GM19324 (cell line): Measurements from ENCODE around the gene CMTM1.
"Not testable (repeated sequence)": the region's sequence is repeated elsewhere in the genome, so short reads cannot be mapped to it uniquely, and the experiment has no call there.

Source experiments
- ATAC-seq: cut with Tn5 transposase; IDR thresholded peaks from one replicate; pipeline ENCODE4 v1.9.1; 2021; ENCODE audit warnings: mild to moderate bottlenecking, moderate library complexity; ENCODE audit not compliant: unreplicated experiment, low FRiP score

CMTM1 gene

DNA sequence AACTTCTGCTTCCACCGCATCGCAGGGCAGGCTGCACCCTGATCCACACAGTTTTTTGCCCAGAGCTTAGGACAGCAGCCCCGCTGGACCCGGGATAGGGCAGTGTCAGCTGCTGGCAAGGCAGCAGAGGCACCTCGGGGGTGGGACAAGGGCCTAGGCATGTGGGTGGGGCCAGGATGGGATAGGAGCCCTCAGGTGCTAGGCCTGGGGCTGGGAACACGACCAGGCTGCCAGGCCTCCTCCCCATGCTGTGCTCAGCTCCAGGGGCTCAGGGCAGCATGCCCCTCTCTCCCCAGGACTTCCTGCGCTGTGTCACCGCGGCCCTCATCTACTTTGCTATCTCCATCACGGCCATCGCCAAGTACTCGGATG lies 42.9 kb downstream of the CMTM1 start:
- ATAC-seq: no peak

DNA sequence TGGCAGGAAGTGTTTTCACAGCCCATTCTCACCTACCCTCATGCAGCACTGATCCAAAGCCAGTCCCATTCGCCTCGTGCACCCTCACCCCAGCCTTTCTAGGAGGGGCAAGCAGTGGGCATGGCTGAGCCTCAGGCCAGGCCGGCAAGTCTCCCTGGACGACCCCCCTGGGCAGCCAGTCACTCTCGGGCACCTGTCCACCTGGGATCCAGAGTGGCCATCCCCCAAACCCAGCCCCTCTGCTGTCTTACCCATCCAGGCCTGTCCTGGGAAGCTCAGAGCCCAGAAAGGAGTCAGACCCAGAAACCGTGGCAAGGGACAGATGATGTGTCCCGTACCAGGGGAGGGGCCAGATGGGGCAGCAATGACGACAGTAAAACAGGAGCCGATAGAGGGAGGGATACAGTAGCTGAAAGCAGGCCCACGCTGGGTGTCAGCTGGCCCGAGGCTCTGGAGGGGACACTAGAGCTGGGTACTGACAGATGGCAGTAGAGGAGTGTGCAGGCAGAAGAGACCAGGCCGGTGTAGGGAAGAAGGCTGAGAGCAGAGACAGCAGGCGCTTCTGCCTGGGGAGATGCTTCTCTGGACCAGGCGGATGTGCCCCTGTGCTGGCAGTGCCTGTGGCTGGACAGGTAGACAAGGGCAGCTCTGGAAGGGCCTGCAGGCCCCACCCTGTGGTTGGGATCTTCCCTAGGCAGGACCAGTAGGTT lies 44.0 kb downstream of the CMTM1 start:
- no peak for ATAC-seq

DNA sequence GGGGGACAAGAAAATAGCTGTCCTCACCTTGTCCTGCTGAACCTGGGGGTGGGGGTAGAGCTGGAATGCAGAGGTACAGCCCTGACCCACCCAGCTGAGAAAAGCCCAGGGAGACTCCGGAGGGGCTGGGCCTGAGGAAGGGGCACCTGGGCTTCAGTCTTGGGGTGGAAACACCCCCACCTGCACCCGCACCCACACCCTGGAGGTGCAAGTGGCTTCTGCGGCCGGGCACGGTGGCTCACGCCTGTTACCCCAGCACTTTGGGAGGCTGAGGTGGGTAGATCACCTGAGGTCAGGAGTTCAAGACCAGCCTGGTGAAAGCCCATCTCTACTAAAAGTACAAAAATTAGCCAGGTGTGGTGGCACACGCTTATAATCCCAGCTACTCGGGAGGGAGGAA lies 45.7 kb downstream of the CMTM1 start:
- ATAC-seq: not testable (repeated sequence)

DNA sequence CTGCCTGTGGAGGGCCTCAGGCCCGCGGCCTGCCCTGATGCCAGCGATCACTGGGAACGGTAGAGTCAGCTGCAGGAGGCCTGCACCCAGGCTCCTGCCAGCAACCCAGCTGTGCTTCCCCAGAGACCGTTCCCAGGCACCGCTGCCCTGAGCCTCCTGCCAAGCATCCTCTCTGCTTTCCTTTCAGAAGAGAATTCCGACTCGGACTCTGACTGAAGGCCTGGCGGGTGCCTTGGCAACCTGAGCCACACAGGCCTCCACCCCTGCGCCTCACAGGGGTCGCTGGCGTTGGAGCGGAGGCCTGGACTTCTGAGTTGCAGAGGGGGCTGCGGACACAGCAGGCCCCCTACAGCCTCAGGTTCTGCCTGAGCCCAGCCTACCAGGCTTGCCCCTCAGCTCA lies 46.2 kb downstream of the CMTM1 start:
- no peak for ATAC-seq

DNA sequence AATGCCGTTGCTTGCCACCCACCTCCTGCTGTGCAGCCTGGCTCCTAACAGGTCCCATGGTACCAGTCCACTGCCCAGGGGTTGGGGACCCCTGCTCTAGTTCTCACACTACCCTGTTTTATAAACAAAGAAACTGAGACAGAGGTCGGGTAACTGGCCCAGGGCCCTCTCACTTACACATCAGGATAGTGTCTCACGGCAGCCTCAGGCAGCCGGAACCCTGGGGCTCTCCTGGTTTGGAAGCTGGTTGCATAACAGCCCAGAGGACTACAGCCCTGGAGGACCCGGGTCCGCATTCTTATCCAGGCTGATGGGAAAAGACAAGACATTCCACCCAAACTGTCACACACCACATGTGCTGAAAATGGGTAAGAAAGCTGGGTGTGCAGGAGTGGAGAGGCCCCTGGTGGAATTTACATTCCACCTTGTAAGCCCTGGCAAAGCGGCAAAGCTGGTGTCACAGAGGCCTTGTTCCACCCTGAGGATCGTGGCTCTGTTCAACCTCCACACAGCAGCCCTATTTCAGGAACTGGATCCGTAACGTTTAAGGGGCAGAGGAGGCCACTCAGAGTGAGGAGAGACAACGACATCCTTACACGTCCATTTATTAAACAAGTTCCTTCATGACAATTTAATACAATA lies 48.0 kb downstream of the CMTM1 start:
- no peak for ATAC-seq

DNA sequence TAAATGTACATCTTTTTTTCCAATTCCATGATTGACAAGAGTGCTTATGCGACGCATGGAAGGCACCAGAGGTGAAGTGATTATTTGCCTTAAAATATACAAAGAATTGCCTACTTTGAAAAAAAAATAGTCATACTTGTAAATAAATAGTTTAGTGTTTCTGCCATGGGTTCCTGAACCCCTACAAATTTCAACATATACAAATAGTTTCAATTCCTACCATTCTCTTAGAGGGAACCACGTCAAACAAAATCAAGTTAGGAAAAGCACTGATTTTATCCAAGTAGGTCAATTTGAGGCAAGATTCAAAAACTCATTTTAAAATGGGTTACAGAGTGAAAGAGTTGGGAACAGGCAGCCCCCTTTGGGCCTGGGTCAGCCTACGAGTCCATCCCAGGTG lies 49.9 kb downstream of the CMTM1 start:
- no peak for ATAC-seq

DNA sequence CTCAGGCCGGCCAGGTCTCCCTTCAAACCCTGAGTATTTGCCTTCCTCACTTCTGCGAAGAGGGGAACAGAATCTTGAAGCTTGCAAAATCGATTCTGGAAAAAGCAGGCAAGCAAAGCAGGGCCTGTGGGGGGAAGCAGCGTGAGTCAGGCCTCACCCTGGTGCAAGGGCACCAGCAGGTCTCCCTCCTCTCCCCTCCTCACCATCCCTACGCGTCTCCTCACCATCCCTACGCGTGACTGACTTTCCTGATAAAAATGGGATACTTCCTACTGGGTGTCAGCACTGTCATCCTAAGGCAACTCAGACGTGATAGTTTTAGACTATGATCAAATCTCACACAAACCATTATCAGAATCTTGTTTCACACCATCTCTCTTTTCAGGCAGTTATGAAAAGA lies 50.4 kb downstream of the CMTM1 start:
- ATAC-seq: no peak

DNA sequence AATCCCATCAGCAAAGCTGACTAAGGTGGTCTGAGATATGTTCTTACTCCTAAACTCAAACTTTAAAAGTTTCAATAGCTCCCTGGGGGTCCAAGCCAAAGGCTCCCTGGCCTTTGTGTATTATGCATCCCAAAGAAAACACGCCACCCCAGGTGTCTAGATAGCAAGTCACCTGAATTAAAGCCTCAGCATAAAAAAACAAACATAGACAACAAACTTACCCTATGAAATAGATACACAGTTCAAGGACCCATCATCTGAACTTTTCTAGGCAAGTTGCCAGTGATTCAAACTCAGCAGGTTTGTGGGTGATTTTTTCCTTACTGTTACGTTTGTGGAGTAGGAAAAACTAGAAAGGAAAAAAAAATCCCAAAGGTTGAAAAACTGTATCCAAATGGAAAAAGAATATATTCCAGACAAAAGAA lies 50.8 kb downstream of the CMTM1 start:
- ATAC-seq: no peak

DNA sequence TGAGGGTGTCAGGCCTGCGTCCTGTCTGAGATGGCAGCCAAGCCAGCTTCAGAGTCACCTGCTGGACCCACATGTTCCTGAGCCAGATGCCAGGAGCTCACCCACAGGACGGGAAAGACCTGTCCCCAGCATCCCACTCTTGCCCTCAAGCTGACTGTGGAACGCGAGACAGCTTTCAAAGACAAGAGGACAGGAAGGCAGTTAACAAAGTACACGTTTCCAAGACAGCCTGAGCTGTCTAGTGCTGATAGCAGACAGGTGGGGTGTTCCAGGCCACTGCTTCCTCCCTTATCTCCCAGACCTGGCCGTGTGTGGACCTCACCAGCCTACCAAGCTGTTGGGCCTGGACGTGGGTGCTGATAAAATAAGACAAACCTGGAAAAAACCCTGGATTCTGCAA lies 51.5 kb downstream of the CMTM1 start:
- ATAC-seq: no peak

DNA sequence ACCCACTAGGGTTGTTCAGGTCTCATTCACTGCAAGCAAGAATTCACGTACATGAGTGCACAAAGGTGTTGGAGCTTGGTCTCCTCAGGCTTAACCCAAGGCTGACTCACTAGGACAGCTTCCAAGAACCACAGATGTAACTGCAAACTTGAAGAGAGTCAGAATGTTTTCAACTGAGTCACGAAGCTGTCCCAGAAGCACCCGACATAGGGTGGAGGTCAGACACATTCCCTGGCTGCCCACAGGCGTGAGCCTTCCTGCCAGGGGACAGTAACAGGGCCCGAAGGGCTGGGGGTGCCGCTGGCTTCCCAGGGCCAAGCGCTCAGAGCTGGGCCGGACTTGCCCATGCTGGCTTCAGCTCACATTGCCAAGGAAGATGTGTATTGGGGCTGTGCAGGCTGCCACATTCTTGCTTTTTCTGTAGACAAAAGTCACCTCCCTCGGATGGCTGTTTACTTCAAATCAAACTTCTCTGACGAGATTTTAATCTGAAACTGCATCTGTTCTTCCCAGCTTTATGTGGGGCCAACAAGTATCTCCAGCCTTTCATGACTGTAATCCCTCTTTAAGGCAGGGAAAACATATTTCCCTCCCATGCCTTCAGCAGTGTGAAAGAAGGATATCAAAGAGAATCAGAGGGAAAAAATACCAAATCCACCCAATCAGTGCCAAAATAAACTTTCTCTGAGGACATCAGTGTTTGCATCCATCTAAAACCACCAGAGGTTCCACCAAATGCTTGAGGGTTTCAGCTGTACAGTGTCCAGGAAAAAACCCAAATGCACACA lies 52.5 kb downstream of the CMTM1 start:
- ATAC-seq: no peak

DNA sequence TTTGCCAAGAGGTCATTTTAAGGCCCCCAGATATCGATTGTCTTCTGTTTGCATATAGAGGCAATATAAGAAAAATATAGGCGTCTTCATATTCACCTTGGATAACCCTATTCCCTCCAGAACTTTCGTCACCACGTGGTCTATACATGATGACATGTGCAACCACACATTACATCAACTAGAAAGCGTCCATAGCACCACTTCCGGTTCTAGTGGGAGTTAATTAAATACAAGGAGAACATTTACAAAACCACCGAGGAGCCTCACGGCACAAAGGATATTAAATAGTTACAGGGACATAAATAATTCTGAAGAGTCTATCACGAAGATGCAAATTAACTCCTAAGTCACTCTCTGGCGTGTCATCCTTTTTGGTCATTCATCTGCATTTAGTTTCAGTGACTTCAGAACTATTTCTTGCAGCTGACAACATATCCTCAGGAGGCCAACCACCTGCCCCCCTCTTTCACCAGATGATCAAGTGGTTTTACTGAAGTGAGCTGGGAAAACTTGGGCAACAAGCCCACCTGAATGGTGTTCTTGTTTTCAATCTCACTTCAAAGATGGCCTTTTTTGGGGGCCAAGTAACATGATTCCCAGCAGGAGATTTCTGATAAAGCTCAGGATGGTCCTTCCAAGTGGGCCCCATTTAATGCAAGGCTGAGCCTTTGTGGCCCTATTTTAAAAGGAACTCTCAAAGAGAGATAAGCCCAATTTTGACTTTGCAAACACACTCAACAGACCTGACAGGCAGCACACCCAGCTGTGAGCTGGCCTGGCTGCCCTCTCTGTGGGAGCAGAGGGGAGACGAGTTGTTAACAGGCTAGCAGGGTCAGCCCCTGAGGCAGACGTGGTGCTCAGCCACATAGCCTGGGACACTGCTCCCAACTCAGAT lies 53.5 kb downstream of the CMTM1 start:
- ATAC-seq: no peak

DNA sequence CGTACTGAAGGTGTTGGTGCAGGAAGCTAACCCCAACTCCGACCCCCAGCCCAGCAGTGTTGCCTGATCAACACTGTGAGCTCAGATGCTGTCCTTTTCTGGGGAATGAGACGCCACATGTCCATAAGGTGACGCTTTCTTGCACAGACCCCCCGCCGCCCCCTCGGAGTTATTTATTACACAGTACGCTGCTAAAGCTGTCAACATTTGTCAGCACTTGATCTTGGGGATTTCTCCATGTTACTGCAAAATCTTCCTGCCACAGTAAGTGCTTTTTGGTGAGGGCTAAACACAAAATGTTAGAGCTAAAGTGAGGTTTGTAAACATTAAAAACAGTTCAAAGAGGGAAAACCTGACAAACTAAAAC lies 54.2 kb downstream of the CMTM1 start:
- ATAC-seq: no peak

DNA sequence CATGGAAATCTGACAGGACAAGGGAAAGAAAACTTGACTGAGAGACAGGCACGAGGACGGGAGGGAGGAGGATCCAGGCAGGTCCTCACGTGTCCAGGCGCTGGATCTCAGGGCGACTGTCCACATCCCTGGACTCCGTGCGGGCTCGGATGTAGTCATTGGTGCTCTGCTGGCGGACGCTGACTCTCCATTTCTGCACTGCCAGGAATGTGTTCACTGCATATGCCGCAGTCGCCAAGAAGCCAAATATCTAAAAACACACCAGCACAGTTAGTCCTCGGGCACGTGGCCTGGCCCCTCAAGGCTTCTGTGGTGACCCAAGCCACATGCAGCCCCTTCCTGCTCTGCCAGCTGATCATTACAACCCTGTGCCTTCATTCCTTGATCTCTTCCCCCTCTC lies 55.7 kb downstream of the CMTM1 start:
- no peak for ATAC-seq

DNA sequence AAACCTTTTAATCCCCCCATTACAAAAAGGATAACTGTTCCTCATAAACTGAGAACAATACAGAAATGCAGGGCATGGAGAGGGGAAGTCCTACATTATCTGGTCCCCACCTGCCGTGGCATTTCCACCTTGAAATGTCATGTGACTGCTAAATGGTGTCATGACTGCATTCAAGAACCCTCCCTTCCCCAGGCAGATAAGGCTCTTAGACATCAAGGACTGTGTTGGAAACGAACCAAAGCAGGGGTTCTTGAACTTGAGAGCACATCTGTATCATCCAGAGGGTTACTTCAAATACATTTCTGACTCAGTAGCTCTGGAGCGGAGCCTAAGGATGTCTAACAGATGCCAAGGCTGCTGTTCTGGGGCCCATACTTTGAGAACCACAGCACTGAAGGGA lies 56.6 kb downstream of the CMTM1 start:
- no peak for ATAC-seq

DNA sequence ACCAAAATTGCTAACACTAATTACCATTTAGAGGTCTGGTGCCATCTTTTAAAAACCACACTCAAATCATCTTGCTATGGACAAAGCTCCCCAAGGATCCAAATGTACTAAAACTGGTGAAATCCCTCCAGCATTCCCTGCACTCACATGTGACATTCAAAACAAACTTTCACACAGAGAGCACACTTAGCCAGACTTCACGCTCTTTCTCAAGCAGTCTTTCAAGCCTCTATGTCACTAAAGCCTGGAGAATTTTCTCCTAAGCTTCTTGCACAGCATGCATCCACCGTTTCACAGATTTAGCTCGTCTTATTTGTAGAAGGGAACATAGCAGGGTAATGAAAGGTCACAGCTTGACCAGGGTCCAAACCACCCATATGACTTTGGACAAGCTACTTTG lies 57.5 kb downstream of the CMTM1 start:
- ATAC-seq: no peak

DNA sequence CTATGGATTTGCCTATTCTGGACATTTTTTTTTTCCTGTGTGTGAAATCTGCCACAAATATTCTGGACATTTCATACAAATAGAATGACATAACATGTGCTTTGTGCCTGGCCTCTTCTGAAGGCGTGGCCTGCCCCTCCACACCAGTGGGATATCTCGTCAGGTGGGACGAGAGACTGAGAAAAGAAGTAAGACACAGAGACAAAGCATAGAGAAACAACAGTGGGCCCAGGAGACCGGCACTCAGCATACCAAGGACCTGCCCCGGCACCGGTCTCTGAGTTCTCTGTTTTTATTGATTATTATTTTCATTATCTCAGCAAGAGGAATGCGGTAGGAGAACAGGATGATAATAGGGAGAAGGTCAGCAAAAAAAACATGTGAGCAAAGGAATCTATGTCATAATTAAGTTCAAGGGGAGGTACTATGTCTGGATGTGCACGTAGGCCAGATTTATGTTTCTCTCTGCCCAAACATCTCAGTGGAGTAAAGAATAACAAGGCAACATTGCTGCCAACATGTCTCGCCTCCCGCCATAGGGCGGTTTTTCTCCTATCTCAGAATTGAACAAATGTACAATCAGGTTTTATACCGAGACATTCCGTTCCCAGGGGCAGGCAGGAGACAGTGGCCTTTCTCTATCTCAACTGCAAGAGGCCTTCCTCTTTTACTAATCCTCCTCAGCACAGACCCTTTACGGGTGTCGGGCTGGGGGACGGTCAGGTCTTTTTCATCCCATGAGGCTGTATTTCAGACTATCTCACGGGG lies 61.6 kb downstream of the CMTM1 start:
- ATAC-seq: not testable (repeated sequence)
